NOMO-1 (cell line): ENCODE results near the gene FOXS1.
A peak's percentile ranks its signal among the peaks of the same experiment; 100 is the strongest.
"Not testable (repeated sequence)": the region's sequence is repeated elsewhere in the genome, so short reads cannot be mapped to it uniquely, and the experiment has no call there.

Source experiments
- DNase-seq, 2 experiments: peaks; one replicate each; lab custom pipeline; 2025; ENCODE audit not compliant: unreplicated experiment in 2 of 2; lab: John Stamatoyannopoulos, UW

Gene FOXS1

DNA sequence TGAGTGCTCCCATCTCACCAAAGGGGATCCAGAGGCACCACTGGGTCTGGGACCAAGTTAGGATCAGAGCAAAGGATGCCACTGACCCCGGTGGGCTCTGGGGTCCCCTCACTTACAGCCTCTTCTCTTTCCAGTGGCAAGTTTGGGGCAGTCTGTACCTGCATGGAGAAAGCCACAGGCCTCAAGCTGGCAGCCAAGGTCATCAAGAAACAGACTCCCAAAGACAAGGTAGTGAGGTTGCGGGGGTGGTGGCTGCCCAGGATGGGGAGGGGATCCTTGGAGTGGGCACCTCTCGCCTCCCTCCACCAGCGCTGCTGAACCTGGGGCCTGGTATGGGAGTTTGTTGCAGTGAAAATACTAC is 21.3 kb downstream of the FOXS1 start:
- DNase-seq, result no peak

DNA sequence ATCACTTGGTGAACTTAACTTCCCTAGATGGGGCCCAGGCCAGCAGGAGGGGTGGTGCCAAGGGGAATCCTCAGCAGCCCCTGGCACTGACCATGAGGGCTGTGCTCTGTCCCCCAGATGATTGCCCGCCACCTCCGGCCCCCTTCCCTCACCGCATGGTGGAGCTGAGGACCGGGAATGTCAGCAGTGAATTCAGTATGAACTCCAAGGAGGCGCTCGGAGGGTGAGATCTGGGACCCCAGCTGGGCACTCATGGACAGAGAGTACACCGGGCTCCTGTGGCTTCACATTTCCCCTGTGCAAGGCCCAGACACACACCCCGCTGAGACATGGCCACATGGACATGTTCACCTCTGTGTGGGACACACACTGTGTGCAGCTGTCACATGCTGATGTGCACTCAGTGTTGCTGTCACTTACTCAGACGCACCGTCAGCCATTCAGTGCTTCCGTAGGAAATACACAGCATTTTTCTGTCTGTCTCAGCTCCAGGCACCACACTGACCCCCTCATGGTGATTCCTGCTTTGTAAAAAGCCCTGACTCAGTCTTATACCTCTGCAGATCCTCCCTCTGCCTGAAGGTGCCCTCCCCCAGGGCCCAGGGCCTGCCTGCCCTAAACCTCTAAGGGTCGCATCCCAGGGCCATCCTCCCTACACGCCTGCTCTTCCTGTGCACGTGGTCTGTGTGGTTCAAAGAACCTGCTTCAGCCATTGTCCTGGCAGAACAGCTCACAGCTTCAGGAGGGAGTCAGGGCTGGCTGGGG is 21.9 kb downstream of the FOXS1 start:
- DNase-seq, result no peak

GRCh38 chr20:31822421-31823330 is 22.7 kb downstream of the FOXS1 start:
- DNase-seq, result peak; percentile 17 to 39

DNA sequence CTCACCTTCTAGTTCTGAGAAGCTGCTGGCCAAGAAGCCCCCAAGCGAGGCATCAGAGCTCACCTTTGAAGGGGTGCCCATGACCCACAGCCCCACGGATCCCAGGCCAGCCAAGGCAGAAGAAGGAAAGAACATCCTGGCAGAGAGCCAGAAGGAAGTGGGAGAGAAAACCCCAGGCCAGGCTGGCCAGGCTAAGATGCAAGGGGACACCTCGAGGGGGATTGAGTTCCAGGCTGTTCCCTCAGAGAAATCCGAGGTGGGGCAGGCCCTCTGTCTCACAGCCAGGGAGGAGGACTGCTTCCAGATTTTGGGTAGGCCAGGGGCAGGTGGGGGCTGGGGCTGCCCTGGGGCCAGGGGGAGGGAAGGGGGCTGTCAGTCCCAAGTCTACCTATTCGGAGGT is 24.0 kb downstream of the FOXS1 start:
- DNase-seq, result no peak

DNA sequence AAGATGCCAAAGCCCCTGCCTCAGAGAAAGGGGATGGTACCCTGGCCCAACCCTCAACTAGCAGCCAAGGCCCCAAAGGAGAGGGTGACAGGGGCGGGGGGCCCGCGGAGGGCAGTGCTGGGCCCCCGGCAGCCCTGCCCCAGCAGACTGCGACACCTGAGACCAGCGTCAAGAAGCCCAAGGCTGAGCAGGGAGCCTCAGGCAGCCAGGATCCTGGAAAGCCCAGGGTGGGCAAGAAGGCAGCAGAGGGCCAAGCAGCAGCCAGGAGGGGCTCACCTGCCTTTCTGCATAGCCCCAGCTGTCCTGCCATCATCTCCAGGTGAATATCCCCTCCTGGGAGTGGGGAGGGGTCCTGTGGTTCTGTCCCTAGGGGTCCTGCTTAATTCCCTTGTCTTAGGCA is 25.2 kb downstream of the FOXS1 start:
- no peak for DNase-seq

GRCh38 chr20:31819083-31819784 is 26.2 kb downstream of the FOXS1 start, which contains the start of gene MYLK2:
MYLK2 (plus strand) TSS chr20:31819356; CDS start chr20:31819581, 225 bp downstream.
- no peak for DNase-seq

DNA sequence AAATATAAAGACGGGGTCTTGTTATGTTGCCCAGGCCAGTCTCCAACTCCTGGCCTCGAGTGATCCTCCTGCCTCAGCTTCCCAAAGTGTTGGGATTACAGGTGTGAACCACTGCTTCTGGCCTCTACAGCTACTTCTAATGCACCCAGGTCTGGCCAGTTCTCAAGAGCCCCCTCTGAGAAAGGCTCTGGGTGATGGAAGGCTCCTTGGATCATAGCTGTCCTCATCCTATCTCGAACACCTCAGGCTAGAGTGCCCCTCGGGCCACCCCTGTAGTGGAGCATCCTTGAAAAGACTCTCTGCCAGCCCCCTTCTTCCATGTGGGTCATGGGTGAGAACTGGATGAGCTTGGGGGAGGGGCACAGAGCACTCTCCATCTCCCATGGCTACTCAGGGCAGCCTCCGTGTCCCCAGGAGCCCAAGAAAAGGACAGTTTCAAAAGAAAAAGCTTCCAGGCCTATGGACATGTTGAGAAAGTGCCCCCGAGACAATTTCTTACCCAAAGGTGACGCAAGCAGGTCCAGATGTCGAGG is 27.0 kb downstream of the FOXS1 start:
- DNase-seq, result no peak

DNA sequence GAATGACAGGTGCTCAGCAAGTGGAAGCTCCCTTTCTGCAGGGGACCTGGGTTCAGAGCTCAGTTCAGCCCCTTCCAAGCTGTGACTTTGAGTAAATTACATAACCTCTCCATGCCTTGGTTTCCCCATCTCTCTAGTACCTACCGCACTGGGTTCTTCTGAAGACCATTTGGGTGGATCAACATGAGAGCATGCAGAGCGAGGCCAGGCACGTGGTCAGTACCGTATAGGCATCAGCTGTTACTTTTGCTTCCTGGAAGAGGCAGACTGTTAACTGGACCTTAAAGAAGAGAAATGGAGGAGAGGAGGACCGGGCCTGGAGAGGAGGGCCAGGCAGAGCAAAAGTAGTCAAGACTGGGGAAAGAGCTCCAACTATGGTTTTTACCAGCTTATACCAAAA is 27.9 kb downstream of the FOXS1 start:
- no peak for DNase-seq

DNA sequence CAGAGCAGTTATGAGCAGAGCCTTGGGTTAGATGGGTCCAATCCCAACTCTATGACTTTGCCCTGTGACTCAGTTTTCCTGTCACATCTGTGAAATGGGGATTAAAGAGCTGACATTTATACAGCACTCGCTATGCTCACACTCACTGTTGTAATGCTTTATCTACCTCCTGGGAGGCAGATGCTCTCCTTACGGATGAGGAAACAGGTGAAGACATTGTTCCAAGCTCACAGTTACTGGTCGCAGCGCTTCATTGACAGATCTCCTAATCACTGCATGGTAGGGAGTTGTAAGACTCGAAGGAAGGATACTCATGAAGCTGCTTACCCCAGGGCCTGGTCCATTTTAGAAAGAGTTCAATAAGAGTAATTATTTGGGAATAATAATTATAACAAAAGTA is 29.2 kb downstream of the FOXS1 start:
- DNase-seq, result no peak

- no peak for DNase-seq
These were observed 29.8 kb downstream of the FOXS1 start for GRCh38 chr20:31815408-31816188.

GRCh38 chr20:31814142-31814541 is 31.3 kb downstream of the FOXS1 start:
- DNase-seq, result not testable (repeated sequence)

- DNase-seq, result no peak
These were observed 31.8 kb downstream of the FOXS1 start for GRCh38 chr20:31813611-31814010.

DNA sequence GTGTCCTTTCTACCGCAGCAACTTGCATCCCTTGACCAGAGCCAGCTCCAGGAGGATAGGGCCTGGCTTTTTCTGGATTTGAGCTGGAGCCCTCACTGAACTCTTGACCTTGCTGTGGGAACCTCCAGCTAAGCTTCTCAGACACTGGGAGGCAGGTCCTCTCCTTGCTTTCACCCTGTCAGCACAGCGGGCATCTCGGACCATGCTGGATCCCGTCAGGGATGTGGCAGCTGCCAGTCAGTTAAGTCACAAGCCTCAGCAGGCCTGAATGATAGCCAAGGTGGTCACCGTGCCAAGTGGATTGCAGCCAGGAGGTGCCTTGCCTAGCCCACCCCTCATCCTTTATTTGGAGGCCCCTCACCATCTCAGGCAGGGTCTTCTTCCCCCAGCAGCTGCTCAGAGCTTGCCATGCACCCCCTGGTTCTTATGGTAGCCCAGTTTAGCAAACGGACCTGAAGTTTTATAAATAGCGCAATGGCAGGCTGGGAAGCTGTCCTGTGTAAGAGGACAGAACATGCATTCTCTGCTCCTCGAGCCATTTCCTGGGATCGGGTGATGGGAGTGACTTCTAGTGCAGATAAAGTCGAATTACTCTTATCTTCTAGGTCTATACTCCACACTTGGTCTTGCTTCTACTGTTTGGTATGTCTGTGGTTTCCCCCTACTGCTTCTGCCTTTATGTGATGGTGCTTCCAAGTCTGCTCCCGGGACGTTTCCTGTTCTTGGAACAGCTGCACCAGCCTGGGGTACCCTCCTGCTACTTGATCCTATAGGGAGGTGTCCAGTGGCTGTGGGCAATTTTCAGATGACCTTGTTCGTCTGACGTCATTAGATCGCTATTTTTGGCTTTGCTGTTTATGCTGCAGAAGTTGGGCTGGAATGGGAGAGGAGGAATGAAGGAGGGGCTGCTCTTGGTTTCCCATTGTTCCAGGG is 33.3 kb downstream of the FOXS1 start:
- DNase-seq, result no peak

- DNase-seq, result no peak
These were observed 34.2 kb downstream of the FOXS1 start for GRCh38 chr20:31811198-31811597.

- DNase-seq, result no peak
These were observed 35.7 kb downstream of the FOXS1 start for GRCh38 chr20:31809661-31810060.

DNA sequence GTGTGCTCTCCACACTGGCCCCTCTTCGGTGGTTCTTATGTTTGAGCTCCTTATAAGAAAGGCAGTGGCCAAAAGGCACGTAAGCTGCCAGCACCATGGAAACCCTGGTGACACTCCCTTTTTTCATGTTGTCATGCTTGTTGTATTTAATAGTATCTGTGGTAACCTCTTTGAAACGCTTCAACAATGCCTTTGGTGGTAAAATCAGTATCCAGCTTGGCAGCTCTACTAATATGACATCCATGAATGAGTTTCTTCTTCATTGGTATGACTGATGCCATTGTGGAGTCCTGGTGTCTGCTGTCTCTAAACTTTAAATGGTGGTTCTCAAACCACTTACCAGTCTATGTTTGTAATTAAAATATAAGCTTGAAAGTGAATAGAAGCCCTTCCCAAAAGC is 36.9 kb downstream of the FOXS1 start:
- DNase-seq, result no peak

DNA sequence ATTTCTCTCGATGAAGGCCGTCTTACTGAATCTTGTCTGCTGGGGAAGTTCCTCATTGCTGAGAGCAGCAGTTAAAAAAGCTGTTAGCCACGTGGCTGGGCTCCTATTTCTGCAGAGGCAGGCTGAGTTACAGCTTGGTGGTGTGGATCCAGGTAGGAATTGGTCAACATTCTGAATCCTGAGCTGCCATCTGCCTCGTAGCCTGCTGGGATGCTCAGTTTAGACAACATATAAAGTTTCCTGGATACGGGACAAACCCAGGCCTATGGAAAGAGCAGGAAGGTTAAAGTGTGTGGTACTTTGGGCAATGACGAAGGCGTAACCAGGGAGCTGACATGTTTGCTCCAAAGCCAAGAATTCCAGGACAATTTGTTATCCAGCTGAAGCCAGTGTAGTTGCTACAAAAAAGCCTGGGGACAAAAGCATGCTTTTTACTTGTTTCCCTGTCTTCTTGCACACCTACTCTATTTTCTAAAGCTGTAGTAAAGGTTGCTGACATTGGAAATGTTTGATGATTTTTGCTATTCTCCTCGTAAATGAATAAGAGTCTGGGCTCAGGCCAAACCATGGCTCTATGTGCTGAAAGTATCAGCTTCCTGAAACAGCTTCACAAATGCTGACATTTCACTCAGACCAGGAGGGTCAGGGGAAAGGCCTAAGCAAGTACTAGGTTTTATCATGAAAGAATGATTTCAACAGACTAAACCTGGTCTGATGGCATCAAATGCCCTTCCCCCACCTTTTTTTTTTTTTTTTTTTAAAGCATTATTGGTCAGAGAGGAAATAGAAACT is 38.6 kb downstream of the FOXS1 start:
- peak; percentile 18 to 42 for DNase-seq

- DNase-seq, result no peak
These were observed 41.7 kb downstream of the FOXS1 start for GRCh38 chr20:31803552-31804291.
